Stimulated activated CD8-positive, alpha-beta memory T cell treated with anti-CD3 and anti-CD28 coated beads, Interleukin-15, amount 100 ng/mL, for 24 hours (primary cell): Measurements from ENCODE around the gene SORL1.
A peak's percentile ranks its signal among the peaks of the same experiment; 100 is the strongest.
"Not testable (repeated sequence)": the region's sequence is repeated elsewhere in the genome, so short reads cannot be mapped to it uniquely, and the experiment has no call there.

Experiments
- DNase-seq: peaks from one replicate; pipeline ENCODE4 v3.0.0-alpha.2; 2020; ENCODE audit warnings: low read depth

Gene SORL1

GRCh38 chr11:121634273-121634672, 182.2 kb downstream of the SORL1 start:
- DNase-seq = no peak

- DNase-seq = no peak
Measured at GRCh38 chr11:121634889-121635288, 182.8 kb downstream of the SORL1 start.

DNA sequence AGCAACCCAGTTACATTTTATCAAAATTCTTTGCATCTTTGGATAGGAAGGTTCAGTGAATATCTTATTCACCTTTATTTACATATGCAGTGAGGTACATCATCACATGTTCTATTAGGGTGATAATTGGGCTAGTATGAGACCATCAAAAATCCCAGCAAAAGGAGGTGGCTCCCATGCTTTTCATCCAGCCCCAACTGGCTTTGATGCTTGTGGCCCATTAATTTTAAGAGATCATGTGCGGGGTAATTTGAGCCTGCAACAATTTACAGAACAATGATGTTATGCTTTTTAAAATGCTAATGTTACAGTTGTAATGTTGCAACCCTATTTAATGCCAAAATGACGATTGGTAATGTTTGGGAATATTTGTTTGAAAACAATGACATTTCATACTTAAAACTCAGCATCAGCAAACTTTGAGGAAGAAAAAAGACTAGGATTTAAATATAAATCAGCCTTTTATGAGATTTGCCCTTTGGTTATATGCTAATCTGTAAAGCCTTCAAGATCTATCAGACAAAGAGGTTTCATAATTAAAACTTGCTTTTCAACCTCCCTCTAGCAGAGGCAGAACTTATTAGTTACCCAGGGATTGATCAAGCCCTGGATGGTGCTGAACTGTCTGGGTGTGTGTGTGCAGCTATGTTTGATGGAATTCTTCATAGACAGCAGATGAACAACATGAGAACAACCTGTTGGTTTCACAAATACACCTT, 184.1 kb downstream of the SORL1 start:
- DNase-seq = no peak

GRCh38 chr11:121636800-121637176, 184.7 kb downstream of the SORL1 start:
- DNase-seq = no peak

- DNase-seq = not testable (repeated sequence)
Measured at GRCh38 chr11:121637587-121637986, 185.5 kb downstream of the SORL1 start.

DNA sequence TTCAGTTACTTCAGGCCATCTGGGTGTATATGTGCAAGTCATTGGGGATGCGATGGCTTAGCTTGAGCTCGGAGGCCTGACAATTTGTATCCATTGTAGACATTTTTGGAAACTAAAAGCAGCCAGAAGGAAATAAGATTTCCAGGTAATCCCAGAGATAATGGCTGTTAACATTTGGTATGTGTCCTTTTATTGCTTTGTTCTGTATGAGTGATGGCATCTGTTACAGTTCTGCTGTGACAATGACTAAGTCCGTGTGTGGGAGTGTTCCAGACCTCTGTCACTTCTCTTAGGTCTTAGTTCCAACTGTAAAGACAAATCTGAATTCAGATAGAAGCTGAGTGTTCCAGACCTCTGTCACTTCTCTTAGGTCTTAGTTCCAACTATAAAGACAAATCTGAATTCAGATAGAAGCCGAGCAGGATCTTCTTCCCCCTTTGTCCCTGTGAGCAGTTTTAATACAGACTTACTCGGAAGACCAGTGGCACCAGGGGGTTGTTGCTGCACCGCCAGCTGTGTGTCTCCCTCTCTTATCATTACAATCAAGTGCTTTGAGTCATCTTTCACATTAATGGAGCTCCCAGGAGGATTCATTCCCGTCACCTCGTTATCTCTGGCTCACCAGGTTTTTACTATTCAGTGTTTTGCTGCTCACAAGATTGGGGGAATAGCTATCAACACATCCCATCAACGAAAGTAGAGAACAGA, 191.5 kb downstream of the SORL1 start:
- DNase-seq = no peak

- no peak for DNase-seq
Measured at GRCh38 chr11:121644187-121644512, 192.0 kb downstream of the SORL1 start.

GRCh38 chr11:121645001-121645400, 192.9 kb downstream of the SORL1 start:
- no peak for DNase-seq

DNA sequence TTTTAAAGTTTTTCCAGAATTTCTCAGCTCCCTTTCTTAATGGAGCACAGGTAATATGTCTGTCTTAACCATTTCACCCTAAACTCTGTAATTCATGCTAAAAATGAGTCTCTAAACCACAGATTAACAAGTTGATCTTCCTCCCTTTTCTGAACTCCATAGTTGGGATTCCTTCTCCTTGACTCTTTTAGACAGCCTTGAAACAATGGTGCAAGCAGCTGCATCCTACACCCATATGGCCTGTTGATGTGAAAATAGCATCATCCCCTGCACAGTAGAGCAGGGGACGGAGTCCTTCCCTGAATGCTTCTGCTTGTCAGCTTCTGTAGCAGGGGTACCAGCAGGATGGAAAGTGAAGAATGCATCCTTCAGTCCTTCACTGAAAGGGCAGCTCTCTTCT, 193.5 kb downstream of the SORL1 start:
- DNase-seq = no peak

- no peak for DNase-seq
Measured at GRCh38 chr11:121648306-121648705, 196.2 kb downstream of the SORL1 start.

- DNase-seq = no peak
Measured at GRCh38 chr11:121649798-121650197, 197.7 kb downstream of the SORL1 start.

- DNase-seq = no peak
Measured at GRCh38 chr11:121650351-121651256, 198.5 kb downstream of the SORL1 start.

DNA sequence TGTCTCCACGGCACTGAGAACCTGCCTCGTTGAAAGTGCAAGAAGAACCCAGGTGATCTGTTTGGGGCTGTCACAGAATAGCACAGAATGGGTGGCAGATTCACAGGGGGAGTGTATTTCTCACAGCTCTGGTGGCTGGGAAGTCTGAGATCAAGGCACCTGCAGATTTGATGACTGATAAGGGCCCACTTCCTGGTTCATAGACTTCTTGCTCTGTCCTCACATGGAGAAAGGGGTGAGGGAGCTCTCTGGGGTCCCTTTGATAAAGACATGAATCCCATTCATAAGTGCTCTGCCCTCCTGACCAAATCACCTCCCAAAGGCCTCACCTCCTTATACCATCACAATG, 199.1 kb downstream of the SORL1 start:
- DNase-seq = no peak

DNA sequence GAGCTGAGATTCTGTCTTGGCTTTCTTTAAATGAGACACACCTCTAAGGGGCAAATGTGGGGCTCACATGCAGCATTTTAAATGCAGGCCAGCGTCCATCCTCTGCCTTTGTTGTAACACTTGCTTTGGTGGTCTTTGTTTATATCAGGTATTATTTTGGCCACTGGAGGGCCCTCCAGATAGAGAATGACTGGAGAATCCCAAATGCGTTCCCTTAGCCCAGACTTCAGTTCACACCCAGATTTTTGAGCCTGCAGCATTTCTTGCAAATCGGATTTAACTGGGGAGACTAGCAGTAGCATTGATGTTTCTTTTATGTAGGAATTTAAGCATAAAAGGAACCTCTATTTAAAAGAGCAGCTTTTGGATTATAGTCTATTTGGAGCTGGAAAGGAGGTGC, 200.9 kb downstream of the SORL1 start:
- DNase-seq = no peak

DNA sequence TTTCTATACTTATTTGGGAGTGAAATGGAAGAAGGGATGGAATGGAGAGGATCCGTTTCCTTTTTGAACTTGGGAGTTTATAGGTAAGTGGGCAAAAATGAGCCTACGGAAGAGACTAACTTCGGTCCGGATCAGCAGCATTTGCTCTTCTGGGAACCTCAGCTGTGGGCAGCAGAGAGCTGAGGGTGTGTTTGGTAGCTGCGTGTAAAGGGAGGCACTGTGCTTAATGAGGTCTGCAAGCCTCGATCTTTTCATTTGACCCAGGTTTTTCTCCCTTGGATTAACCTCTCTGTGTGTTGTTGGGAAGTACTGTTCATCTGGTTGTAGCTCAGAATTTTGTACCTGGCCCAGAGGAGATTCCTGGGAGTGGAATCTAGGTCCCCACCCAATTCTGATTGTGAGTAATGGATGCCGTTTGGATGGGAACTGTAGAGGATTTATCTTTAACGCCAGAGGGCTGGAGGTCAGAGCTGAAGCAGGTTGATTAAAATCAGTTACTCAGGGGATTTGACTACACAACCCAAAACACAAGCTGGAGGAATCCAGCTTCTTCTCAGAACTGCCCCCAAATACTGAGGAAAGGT, 202.2 kb downstream of the SORL1 start:
- DNase-seq = no peak

DNA sequence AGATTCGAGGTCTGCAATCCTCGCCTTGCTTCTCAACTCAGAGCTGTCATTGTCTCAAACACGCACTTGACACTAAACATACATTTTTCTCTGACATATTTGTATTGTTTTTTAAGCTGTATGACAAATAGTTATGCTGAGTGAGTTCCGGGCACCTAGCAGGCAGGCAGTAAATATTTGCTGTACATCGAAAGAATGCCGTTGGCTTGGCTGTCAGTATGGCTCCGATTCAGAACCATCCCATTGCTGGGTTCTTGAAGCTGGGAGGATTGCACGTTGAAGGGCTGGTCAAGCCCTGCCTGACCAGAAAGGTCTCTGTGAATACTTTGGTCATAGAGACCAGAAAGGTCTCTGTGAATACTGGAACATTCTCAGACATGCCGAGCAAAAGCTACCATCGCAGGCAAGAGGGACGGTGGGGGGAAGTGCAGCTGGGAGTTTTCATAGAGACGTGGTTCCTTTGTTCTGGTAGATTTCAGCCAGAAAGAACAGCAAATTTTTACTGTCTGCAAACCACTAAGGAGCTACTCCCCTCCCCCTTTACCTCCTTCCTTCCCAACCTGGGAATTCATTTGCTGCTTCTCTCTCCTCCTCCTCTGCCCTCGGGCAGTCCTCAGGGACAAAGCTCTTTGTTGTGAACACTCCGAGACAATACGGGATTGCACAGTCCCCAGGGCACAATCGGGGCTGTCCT, 202.9 kb downstream of the SORL1 start:
- DNase-seq = no peak

GRCh38 chr11:121655537-121656327, 203.6 kb downstream of the SORL1 start:
- peak; percentile 39 for DNase-seq

- DNase-seq = no peak
Measured at GRCh38 chr11:121656328-121657090, 204.4 kb downstream of the SORL1 start.

DNA sequence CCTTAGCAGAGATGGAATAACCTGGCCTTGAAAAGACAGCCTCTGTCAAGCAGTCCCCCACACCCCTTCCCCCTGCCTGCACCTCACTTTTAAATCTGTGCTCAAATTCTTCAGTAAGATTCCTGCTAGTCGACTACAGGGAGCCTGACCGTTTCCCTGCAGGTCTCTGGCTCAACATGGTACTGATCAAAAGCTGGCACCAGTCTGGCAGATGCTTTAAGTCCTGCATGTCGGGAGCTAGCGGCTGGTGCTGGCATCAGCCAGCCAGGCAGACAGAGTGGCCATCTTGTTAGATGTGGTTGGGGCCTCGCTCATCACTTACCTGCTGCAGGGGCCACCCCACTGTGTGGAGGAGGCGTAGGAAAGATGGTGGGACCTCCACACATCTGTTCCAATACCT, 205.0 kb downstream of the SORL1 start:
- no peak for DNase-seq

DNA sequence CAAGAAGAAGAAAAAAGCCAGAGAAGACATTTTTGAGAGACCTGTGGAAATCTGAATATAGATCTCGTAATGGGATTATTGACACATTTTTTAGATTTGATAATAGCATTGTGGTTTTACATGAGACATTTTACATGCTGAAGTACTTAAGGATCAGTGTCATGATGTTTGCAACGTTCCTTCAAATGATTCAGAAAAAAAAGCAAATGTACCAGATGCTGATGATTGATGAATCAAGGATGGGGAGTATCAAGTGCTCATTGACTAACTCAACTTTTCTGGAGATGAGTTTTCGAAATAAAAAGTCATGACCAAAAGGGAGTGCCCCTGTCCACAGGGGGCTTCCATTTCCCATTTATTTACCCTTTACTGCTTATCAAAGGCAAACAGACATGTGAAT, 207.7 kb downstream of the SORL1 start:
- DNase-seq = no peak
